ENCODE measurements around the gene P3H2.

The P3H2 gene

DNA sequence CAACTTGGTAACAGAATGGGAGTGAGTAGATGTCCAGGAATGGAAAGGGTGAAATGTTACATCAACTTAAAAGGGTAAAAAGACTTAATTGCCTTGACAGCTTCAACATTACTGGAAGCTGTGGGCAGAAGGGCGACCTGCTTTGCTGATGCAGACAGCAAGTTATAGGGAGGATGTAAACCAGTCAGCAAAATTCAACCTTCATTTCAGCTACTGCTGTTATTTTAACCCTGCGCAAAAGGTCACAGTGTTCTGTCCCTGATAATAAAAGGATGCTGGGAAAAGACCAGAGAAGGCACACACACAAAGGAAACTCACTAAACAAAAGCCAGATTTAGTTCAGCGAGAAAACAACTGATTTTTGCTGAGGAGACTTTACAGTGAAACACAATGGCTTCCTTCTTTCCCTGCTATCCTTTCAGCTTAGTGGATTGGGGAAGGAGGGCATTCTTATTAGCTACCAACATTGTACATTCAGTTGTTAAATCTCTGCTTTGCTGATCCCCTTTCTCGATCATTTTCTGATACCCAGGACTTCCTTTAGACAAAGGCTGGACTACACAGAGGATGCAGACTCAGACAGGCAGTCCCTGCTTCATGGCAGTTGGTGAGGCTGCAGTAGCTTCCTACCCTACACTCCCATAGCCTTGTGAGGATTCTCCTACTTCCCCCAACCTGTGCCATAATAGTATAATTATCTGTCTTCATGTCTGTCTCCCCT lies 62.0 kb downstream of the P3H2 start:
- no peak overlapping the region for H3K27ac ChIP-seq
- H3K4me3 ChIP-seq (ENCODE audit: low read depth in 1 of 2, low read length in 1 of 2) = no peak overlapping the region
- TF ChIP-seq, protein P1, sequence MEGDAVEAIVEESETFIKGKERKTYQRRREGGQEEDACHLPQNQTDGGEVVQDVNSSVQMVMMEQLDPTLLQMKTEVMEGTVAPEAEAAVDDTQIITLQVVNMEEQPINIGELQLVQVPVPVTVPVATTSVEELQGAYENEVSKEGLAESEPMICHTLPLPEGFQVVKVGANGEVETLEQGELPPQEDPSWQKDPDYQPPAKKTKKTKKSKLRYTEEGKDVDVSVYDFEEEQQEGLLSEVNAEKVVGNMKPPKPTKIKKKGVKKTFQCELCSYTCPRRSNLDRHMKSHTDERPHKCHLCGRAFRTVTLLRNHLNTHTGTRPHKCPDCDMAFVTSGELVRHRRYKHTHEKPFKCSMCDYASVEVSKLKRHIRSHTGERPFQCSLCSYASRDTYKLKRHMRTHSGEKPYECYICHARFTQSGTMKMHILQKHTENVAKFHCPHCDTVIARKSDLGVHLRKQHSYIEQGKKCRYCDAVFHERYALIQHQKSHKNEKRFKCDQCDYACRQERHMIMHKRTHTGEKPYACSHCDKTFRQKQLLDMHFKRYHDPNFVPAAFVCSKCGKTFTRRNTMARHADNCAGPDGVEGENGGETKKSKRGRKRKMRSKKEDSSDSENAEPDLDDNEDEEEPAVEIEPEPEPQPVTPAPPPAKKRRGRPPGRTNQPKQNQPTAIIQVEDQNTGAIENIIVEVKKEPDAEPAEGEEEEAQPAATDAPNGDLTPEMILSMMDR (IDR thresholded peaks at IDR 0.05) = no peak
- H3K27me3 ChIP-seq = no peaks in the 10 kb centered on the region
- H3K36me3 ChIP-seq = no peaks in the 10 kb centered on the region
- no peaks in the 10 kb centered on the region for H3K4me1 ChIP-seq (ENCODE audit: control insufficient read depth in 1 of 2, insufficient read depth in 1 of 2, low read depth in 1 of 2, low read length in 1 of 2)
- H3K9me3 ChIP-seq = no peaks in the 10 kb centered on the region

- Histone ChIP-seq H3K27ac (no peak overlapping the region), H3K4me3 (ENCODE audit: low read depth in 1 of 2, low read length in 1 of 2) (no peak overlapping the region)
- TF ChIP-seq, protein P1 (IDR thresholded peaks at IDR 0.05) = no peak
These were observed 64.0 kb downstream of the P3H2 start for GRCh38 chr3:190056742-190057141.

GRCh38 chr3:190055773-190056172 lies 64.9 kb downstream of the P3H2 start:
- no peaks in the 10 kb centered on the region for H3K9me3 ChIP-seq
- H3K27ac ChIP-seq = no peak overlapping the region
- no peaks in the 10 kb centered on the region for H3K4me1 ChIP-seq (ENCODE audit: control insufficient read depth in 1 of 2, insufficient read depth in 1 of 2, low read depth in 1 of 2, low read length in 1 of 2)
- no peaks in the 10 kb centered on the region for H3K27me3 ChIP-seq
- no peak overlapping the region for H3K4me3 ChIP-seq (ENCODE audit: low read depth in 1 of 2, low read length in 1 of 2)
- H3K36me3 ChIP-seq = no peaks in the 10 kb centered on the region
- TF ChIP-seq, protein P1 (IDR thresholded peaks at IDR 0.05) = no peak

More at GRCh38 chr3:190056742-190057141, 64.0 kb downstream of the P3H2 start:
- H3K4me1 ChIP-seq (ENCODE audit: control insufficient read depth in 1 of 2, insufficient read depth in 1 of 2, low read depth in 1 of 2, low read length in 1 of 2) = no peaks in the 10 kb centered on the region
- H3K36me3 ChIP-seq = no peaks in the 10 kb centered on the region
- H3K9me3 ChIP-seq = no peaks in the 10 kb centered on the region
- H3K27me3 ChIP-seq = no peaks in the 10 kb centered on the region

DNA sequence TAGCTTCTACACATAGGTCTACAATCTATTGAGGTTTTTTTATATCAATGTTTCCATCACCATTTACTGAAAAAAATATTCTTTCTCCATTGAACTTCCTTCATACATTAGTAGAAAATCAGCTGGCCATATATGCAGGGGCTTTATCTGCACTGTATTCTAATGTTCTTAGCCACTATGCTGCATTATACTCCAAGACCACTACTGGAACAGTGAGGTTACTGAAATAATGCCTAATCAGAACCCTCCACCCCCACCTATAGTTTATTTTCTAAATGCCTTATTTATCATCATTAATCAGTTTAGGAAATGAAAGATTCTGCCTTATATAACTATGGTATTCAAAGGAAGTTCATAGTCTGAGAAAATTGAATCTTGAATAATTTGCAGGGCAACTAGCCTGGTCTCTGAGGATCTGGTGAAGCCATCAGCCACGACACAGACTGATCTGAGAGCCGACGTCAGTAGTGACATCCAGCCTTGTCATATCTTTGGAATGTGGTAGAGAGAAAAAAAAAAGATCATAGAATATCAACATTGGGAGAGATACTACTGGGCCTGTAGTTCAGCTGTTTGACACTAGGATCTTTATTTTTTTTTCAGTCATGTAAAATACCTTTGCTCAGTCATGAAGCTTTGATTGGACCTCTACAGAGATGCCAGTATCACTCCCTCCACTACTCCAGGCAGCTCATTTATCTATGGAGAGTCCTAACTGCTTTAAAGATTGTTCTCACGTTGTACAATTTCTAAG lies 66.6 kb downstream of the P3H2 start:
- TF ChIP-seq, protein P1 (IDR thresholded peaks at IDR 0.05) = no peak
- H3K27ac ChIP-seq = no peak overlapping the region
- no peak overlapping the region for H3K4me3 ChIP-seq (ENCODE audit: low read depth in 1 of 2, low read length in 1 of 2)

DNA sequence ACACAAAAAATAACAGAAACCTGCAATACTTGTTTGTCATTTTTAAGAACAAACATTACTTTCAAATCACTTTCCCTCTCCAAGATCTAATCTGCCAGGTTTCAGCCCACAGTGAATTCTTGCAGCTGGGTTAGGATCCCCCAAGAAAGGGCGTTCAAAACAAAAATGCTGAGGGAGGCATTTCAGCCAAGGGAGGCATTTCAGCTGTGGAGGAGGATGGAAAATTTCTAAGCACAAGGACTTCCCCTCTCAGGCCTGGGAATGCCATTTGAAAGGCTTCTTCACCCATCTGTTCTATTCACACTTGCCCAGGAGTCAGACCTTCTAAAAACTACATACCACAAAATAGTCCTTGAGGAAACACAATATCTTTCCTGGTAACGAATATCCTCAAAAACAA lies 69.1 kb downstream of the P3H2 start:
- Histone ChIP-seq H3K4me1 (ENCODE audit: control insufficient read depth in 1 of 2, insufficient read depth in 1 of 2, low read depth in 1 of 2, low read length in 1 of 2) (no peaks in the 10 kb centered on the region), H3K4me3 (ENCODE audit: low read depth in 1 of 2, low read length in 1 of 2) (no peak overlapping the region), H3K9me3 (no peaks in the 10 kb centered on the region), H3K36me3 (no peaks in the 10 kb centered on the region), H3K27me3 (peaks cover 4% of the 10 kb centered on the region), H3K27ac (no peak overlapping the region)
- TF ChIP-seq, protein P1 (IDR thresholded peaks at IDR 0.05) = no peak

More for the DNA sequence above, 66.6 kb downstream of the P3H2 start:
- no peaks in the 10 kb centered on the region for H3K27me3 ChIP-seq
- H3K9me3 ChIP-seq = no peaks in the 10 kb centered on the region
- no peaks in the 10 kb centered on the region for H3K36me3 ChIP-seq
- no peaks in the 10 kb centered on the region for H3K4me1 ChIP-seq (ENCODE audit: control insufficient read depth in 1 of 2, insufficient read depth in 1 of 2, low read depth in 1 of 2, low read length in 1 of 2)

All from neutrophil (primary cell).